ENCODE data around the gene FSD2.
A peak's percentile ranks its signal among the peaks of the same experiment; 100 is the strongest.
"Not testable (repeated sequence)": the region's sequence is repeated elsewhere in the genome, so short reads cannot be mapped to it uniquely, and the experiment has no call there.

FSD2 gene

DNA sequence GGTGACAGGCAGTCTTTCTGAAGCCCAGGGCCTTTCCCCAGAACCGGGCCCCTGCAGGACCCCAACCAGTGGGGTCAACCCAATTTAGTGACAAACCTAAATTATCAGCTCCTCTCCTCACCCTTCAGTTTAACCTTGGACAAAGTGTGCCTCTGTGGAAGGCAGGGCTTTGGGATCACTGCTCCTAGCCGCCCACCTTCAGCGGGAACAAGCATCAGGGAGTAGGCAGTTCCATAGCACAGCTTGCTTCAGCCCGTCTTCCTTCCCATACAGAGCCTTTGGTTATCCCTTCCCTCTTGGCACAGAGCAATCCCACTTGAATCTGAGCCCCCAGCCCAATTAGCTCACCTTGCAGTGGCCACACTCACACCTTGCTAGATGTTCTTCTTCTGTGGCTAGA, 90.9 kb downstream of the FSD2 start:
- no peak for DNase-seq

DNA sequence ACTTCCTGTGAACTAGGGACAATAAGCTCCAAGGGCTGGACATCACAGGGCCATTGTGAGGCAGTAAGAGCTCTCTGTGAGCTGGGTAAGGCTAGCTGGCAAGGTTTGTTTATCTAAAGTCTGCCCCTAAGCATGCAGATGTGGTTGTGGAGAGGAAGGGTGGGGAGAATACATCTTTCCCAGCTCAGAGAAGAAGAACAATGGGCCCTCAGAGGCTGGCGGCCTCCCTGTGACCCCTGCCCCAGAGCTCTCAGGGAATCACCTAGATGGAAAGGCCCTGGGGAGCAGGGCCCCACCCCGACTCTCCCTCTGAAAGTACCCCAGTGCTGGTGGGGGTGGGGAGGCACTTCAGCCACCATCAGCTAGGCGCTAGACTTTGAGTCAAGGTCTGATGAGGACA, 91.9 kb downstream of the FSD2 start:
- no peak for DNase-seq

DNA sequence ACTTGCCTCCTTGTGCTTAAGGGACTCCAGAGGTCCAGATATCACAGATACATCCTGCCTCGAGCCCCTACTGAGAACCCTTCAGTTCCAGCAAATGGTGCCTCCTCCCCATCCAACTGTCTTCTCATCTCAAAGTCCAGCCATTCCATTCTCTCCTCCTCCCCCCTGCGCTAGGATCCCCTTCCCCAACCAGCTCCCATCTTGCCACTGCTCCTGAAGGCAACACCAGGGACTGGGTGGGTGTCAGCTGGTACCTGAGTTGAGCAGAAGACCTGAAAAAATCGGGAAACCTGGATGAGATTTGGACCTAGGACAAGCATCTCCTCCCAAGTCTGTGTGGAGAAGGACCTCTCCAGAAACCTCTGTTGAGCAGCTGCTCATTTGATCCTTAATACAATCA, 93.8 kb downstream of the FSD2 start:
- DNase-seq = no peak

DNA sequence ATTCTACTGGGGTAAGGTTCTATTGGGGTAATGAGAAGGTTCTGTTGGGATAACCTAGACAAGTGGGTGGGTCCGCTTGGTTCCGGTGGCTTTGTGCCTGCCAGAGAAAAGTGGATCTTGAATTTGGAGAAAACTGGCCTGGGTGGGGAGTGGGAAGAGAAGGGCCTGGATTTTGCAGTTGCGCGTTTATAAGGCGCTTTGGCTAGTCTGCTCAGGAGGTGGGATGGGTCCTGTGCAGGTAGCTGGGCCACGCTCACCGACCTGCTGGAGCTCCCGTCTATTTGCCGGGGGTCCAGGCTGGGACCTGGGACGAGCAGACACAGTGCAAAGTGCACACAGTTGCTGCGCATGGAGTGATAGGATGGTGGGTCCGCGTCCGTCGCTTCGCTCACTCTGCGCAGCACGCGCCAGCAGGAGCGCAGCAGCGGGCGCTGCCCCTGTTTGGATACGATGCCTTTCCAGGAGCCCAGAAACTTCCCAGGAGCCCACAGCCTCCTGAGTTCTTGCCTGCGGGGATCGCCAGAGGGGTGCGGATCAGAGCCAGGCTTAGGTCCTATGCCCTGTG, 94.9 kb downstream of the FSD2 start:
- no peak for DNase-seq

DNA sequence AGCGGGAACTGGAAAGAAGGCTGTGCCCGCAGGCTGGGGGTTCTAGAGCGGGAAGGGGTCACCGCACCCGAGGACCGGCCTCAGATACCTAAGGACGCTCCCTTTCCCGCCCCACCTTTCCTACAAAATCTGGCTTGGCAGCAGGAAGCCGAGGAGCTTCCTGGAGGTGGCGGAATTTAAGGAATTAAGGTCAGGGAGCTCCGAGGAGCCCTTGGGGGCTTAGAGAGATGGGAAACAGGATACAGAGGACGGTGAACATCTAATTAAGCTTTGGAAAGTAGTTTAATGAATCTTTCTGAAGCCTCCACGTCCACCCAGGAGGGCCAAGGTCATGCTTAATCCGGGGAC, 95.7 kb downstream of the FSD2 start:
- DNase-seq = no peak

DNA sequence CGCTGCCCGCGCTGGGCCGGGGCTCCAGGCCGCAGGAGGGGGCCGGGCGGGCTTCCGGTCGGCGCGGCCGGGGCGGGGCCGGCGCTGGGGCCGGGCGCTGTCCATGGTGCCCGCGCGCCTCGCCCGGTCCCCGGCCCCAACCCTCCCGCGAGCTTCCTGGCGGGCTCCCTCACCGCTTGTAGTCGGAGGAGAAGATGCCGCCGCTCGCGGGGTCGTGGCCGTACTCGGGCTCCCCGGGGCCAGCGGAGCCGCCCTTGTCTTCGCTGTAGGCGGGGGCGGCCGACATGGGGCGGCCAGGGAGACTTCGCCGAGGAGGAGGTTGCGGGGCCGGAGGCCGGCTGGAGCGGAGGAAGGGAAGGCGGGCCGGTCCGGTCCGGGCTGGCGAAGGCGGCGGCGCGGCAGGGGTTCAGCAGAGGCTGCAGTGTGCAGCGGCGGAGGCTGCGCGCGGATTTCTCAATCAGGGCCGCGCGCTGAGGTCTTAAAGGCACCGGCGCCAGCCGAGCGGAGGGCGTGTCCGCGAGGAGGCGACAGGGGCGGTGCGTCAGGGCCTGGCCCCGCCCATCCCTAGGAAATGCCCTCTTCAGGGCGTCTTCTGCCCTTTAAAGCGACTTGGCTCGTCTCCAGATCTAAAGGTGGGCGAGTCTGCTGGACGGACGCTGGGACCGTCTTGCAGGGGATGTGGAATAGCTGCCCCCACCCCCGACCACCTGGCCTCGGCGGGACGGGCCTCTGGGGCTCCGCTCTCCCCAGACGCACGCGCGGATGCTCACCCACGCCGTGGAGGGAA, 96.3 kb downstream of the FSD2 start, which contains the start of gene AP3B2:
Gene AP3B2, minus strand, starts transcription at position 455 of the 787 bp plus-strand sequence. Its CDS starts 169 bp downstream, at position 286.
- DNase-seq = peak; percentile 80

DNA sequence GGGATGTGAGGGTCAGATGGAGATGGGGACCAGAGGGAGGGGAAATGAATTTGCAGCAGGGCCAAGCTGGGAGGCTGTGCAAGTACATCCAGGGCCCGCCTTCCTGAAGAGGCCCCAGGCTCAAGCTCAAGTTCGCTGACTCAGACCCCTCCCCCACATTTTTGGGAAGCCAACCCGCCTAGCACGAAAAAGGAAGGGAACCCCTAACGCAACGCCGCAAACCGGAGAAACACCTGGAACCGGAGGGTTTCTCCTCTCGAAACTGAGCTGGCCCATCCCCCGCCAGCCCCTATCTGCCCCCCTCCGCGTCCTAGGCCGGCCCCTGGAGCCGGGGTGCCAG, 96.8 kb downstream of the FSD2 start:
- no peak for DNase-seq

DNA sequence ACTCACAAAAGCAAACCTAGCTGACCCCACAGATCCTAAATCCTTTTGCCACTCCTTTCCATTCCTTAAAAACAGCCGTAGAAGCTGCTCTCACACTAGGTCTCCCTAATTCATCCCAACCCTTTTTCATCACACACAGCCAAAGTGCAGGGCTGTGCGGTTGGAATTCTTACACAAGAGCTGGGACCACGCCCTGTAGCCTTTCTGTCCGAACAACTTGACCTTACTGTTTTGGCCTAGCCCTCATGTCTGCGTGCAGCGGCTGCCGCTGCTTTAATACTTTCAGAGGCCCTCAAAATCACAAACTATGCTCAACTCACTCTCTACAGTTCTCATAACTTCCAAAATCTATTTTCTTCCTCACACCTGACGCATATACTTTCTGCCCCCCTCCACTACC, 100.0 kb downstream of the FSD2 start:
- DNase-seq = not testable (repeated sequence)

Measured in NCI-H774 (cell line).